ENCODE results near the gene ASCC1.
"Not testable (repeated sequence)": the region's sequence is repeated elsewhere in the genome, so short reads cannot be mapped to it uniquely, and the experiment has no call there.

- not testable (repeated sequence) for TF ChIP-seq CTCF, EZH2phosphoT487 (IDR thresholded peaks at IDR 0.05)
Observed at GRCh38 chr10:72147324-72147584, 68.8 kb downstream of the ASCC1 start.

Data from neural progenitor cell (in vitro differentiated cells).